Neural progenitor cell (in vitro differentiated cells): ENCODE measurements around the gene EZR. TPM values are rescaled to one million over a fixed set of nuclear protein-coding genes. Genes with fewer than 3 reads are reported as not detected.

Source experiments
- DNase-seq: peaks from one replicate; pipeline ENCODE4 v3.0.0-alpha.2; 2016; ENCODE audit warnings: low spot score
- H2AFZ ChIP-seq: fragments of 200-600 bp; sonication (generic); replicated peaks from 2 replicates; pipeline ENCODE4 v1.6.1; 2016; ENCODE audit warnings: antibody characterized with exemption
- H3F3A ChIP-seq: fragments of 200-600 bp; sonication (generic); 2 replicates; pipeline ENCODE4 v1.6.1; 2016; ENCODE audit warnings: antibody characterized with exemption, low read depth
- H3K27ac ChIP-seq: fragments of 200-600 bp; sonication (generic); 2 replicates; pipeline ENCODE4 v1.5.1; 2016; ENCODE audit warnings: mild to moderate bottlenecking
- H3K27me3 ChIP-seq: fragments of 200-600 bp; sonication (generic); 2 replicates; pipeline ENCODE4 v1.6.1; 2016; ENCODE audit warnings: mild to moderate bottlenecking, moderate library complexity
- H3K36me3 ChIP-seq: fragments of 200-600 bp; sonication (generic); 2 replicates; pipeline ENCODE4 v1.5.1; 2016
- H3K4me1 ChIP-seq: fragments of 200-600 bp; sonication (generic); 2 replicates; pipeline ENCODE4 v1.6.1; 2016; ENCODE audit warnings: mixed run types
- H3K4me2 ChIP-seq: fragments of 200-600 bp; sonication (generic); 2 replicates; pipeline ENCODE4 v1.6.1; 2016
- H3K4me3 ChIP-seq: fragments of 200-600 bp; sonication (generic); 2 replicates; pipeline ENCODE4 v1.5.1; 2016
- H3K79me2 ChIP-seq: fragments of 200-600 bp; sonication (generic); 2 replicates; pipeline ENCODE4 v1.6.1; 2016; ENCODE audit warnings: low read depth
- H3K9ac ChIP-seq: fragments of 200-600 bp; sonication (generic); 2 replicates; pipeline ENCODE4 v1.6.1; 2016
- H3K9me3 ChIP-seq: fragments of 200-600 bp; sonication (generic); 2 replicates; pipeline ENCODE4 v1.5.1; 2016; ENCODE audit warnings: low read depth
- H4K20me1 ChIP-seq: fragments of 200-600 bp; sonication (generic); 2 replicates; pipeline ENCODE4 v1.6.1; 2016; ENCODE audit warnings: low read depth
- H3K27ac Mint-ChIP-seq: 3 replicates; pipeline ENCODE4 v1.8.0; 2021; ENCODE audit warnings: mixed read lengths
- H3K27me3 Mint-ChIP-seq: 2 replicates; pipeline ENCODE4 v1.8.0; 2022; ENCODE audit warnings: low read depth, mild to moderate bottlenecking, inconsistent platforms, moderate library complexity, mixed read lengths; ENCODE audit not compliant: insufficient read depth
- H3K36me3 Mint-ChIP-seq: 3 replicates; pipeline ENCODE4 v1.8.0; 2021; ENCODE audit warnings: mixed read lengths
- H3K4me1 Mint-ChIP-seq: 3 replicates; pipeline ENCODE4 v1.8.0; 2021; ENCODE audit warnings: mixed read lengths
- H3K4me3 Mint-ChIP-seq: 3 replicates; pipeline ENCODE4 v1.8.0; 2021; ENCODE audit warnings: mild to moderate bottlenecking, moderate library complexity, mixed read lengths
- H3K9me3 Mint-ChIP-seq: 3 replicates; pipeline ENCODE4 v1.8.0; 2020; ENCODE audit warnings: mixed read lengths
- EZH2 ChIP-seq: fragments of 200-600 bp; sonication (generic); IDR thresholded peaks from 2 replicates; pipeline ENCODE4 v1.6.1; 2017; ENCODE audit warnings: antibody characterized with exemption, mild to moderate bottlenecking, moderate library complexity
- EZH2phosphoT487 ChIP-seq: fragments of 200-600 bp; sonication (generic); IDR thresholded peaks from 2 replicates; pipeline ENCODE4 v1.6.1; 2017; ENCODE audit warnings: antibody characterized with exemption
- total RNA-seq: library from RNA; depleted of rRNA; stranded (reverse); fragments of >200 nt; gene quantifications from 2 replicates; pipeline ENCODE4 v1.2.3, GENCODE V29; 2015; ENCODE audit warnings: low replicate concordance
- TF ChIP-seq, protein P1 (sequence below): fragments of 200-600 bp; sonication (generic); IDR thresholded peaks from 2 replicates; pipeline ENCODE4 v1.5.1; 2017; ENCODE audit warnings: antibody characterized with exemption, mild to moderate bottlenecking

The EZR gene
- total RNA-seq, 1 donor from 2014 or later = 52.0 TPM

GRCh38 chr6:158762787-158763433, 56.3 kb downstream of the EZR start:
- Histone ChIP-seq H3K79me2 (no peaks in the 10 kb centered on the region), H3K4me1 (peaks cover 10% of the 10 kb centered on the region), H3K36me3 (no peaks in the 10 kb centered on the region), H2AFZ (no peak overlapping the region), H3K9me3 (no peaks in the 10 kb centered on the region), H3K27me3 (no peaks in the 10 kb centered on the region), H3K9ac (no peak overlapping the region), H3K27ac (no peak overlapping the region), H3K4me2 (no peak overlapping the region), H4K20me1 (no peaks in the 10 kb centered on the region), H3K4me3 (no peak overlapping the region), H3F3A (peaks cover 15% of the 10 kb centered on the region)
- TF ChIP-seq EZH2 (no peak), EZH2phosphoT487 (no peak)
- TF ChIP-seq, protein P1, sequence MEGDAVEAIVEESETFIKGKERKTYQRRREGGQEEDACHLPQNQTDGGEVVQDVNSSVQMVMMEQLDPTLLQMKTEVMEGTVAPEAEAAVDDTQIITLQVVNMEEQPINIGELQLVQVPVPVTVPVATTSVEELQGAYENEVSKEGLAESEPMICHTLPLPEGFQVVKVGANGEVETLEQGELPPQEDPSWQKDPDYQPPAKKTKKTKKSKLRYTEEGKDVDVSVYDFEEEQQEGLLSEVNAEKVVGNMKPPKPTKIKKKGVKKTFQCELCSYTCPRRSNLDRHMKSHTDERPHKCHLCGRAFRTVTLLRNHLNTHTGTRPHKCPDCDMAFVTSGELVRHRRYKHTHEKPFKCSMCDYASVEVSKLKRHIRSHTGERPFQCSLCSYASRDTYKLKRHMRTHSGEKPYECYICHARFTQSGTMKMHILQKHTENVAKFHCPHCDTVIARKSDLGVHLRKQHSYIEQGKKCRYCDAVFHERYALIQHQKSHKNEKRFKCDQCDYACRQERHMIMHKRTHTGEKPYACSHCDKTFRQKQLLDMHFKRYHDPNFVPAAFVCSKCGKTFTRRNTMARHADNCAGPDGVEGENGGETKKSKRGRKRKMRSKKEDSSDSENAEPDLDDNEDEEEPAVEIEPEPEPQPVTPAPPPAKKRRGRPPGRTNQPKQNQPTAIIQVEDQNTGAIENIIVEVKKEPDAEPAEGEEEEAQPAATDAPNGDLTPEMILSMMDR = no peak
- peaks cover 4% of the 10 kb centered on the region for H3K27me3 Mint-ChIP-seq
- no peak overlapping the region for H3K27ac Mint-ChIP-seq
- H3K9me3 Mint-ChIP-seq = no peaks in the 10 kb centered on the region
- H3K36me3 Mint-ChIP-seq = peaks cover 18% of the 10 kb centered on the region
- peaks cover 17% of the 10 kb centered on the region for H3K4me1 Mint-ChIP-seq
- DNase-seq = no peak
- H3K4me3 Mint-ChIP-seq = no peak overlapping the region

- Histone ChIP-seq H3K4me1 (peaks cover 16% of the 10 kb centered on the region), H4K20me1 (no peaks in the 10 kb centered on the region), H3K9ac (no peak overlapping the region), H3K36me3 (no peaks in the 10 kb centered on the region), H3K27ac (no peak overlapping the region), H3K79me2 (no peaks in the 10 kb centered on the region), H3K4me2 (no peak overlapping the region), H3K27me3 (no peaks in the 10 kb centered on the region), H3F3A (peaks cover 18% of the 10 kb centered on the region), H3K4me3 (no peak overlapping the region), H2AFZ (no peak overlapping the region), H3K9me3 (no peaks in the 10 kb centered on the region)
- Mint-ChIP-seq H3K27ac (peak overlapping the region; percentile 74), H3K4me3 (peak overlapping the region; percentile 36), H3K27me3 (peaks cover 4% of the 10 kb centered on the region), H3K4me1 (peaks cover 26% of the 10 kb centered on the region), H3K9me3 (no peaks in the 10 kb centered on the region), H3K36me3 (peaks cover 12% of the 10 kb centered on the region)
- TF ChIP-seq EZH2 = no peak
- TF ChIP-seq, protein P1 = no peak
- no peak for TF ChIP-seq EZH2phosphoT487
- no peak for DNase-seq
Observed at GRCh38 chr6:158761746-158762145, 57.4 kb downstream of the EZR start.

GRCh38 chr6:158760618-158761250, 58.4 kb downstream of the EZR start:
- no peak for TF ChIP-seq EZH2phosphoT487
- TF ChIP-seq, protein P1 = no peak
- TF ChIP-seq EZH2 = no peak
- DNase-seq = no peak
- H3K79me2 ChIP-seq = no peaks in the 10 kb centered on the region
- H3K9me3 ChIP-seq = no peaks in the 10 kb centered on the region
- peaks cover 18% of the 10 kb centered on the region for H3F3A ChIP-seq
- H4K20me1 ChIP-seq = no peaks in the 10 kb centered on the region
- no peak overlapping the region for H3K27ac ChIP-seq
- H3K36me3 ChIP-seq = no peaks in the 10 kb centered on the region
- Mint-ChIP-seq H3K36me3 (peaks cover 8% of the 10 kb centered on the region), H3K27ac (peak overlapping the region; percentile 33), H3K4me1 (peaks cover 30% of the 10 kb centered on the region), H3K4me3 (no peak overlapping the region), H3K27me3 (peaks cover 4% of the 10 kb centered on the region), H3K9me3 (no peaks in the 10 kb centered on the region)
- no peak overlapping the region for H3K4me2 ChIP-seq
- peaks cover 16% of the 10 kb centered on the region for H3K4me1 ChIP-seq
- H3K27me3 ChIP-seq = no peaks in the 10 kb centered on the region
- H2AFZ ChIP-seq = no peak overlapping the region
- no peak overlapping the region for H3K9ac ChIP-seq
- no peak overlapping the region for H3K4me3 ChIP-seq
